Activated CD4-positive, alpha-beta T cell treated with anti-CD3 and anti-CD28 coated beads, Interleukin-2, amount 10 ng/mL, durations not matched to agents 24 days and 14 days (primary cell): Measurements from ENCODE around the gene PP2D1. TPM values are rescaled to one million over a fixed set of nuclear protein-coding genes. Genes with fewer than 3 reads are reported as not detected.
"Not testable (repeated sequence)": the region's sequence is repeated elsewhere in the genome, so short reads cannot be mapped to it uniquely, and the experiment has no call there.

Experiments
- DNase-seq: peaks from one replicate; pipeline ENCODE4 v3.0.0; 2022
- H3K27ac Mint-ChIP-seq: one replicate; pipeline ENCODE4 v1.8.0; 2022; ENCODE audit warnings: mild to moderate bottlenecking, mixed read lengths
- H3K27me3 Mint-ChIP-seq: one replicate; pipeline ENCODE4 v1.8.0; 2022; ENCODE audit warnings: mixed read lengths
- H3K36me3 Mint-ChIP-seq: one replicate; pipeline ENCODE4 v1.8.0; 2022; ENCODE audit warnings: low read depth, mild to moderate bottlenecking, mixed read lengths
- H3K4me1 Mint-ChIP-seq: one replicate; pipeline ENCODE4 v1.8.0; 2021; ENCODE audit warnings: mixed read lengths
- H3K4me3 Mint-ChIP-seq: one replicate; pipeline ENCODE4 v1.8.0; 2022; ENCODE audit warnings: mild to moderate bottlenecking, moderate library complexity, mixed read lengths
- H3K9me3 Mint-ChIP-seq: one replicate; pipeline ENCODE4 v1.8.0; 2021; ENCODE audit warnings: mixed read lengths
- intact Hi-C: fragments of 100-400 bp; cut with micrococcal nuclease; formaldehyde crosslinking; loops from one replicate; pipeline ENCODE4 v1.15.1; 2023
- total RNA-seq: library from RNA; stranded (reverse); gene quantifications from 2 replicates; pipeline ENCODE4 v1.2.3, GENCODE V29; 2022

PP2D1 gene
- total RNA-seq, 1 donor from 2014 or later: not detected

- DNase-seq: no peak
- Mint-ChIP-seq H3K36me3 (peaks cover 19% of the 10 kb centered on the region), H3K4me1 (peaks cover 56% of the 10 kb centered on the region), H3K4me3 (no peak overlapping the region), H3K27me3 (no peaks in the 10 kb centered on the region), H3K9me3 (no peaks in the 10 kb centered on the region), H3K27ac (no peak overlapping the region)
- intact Hi-C loops: no loop called here
Observed at GRCh38 chr3:20046556-20046955, 34.5 kb upstream of the PP2D1 start.

DNA sequence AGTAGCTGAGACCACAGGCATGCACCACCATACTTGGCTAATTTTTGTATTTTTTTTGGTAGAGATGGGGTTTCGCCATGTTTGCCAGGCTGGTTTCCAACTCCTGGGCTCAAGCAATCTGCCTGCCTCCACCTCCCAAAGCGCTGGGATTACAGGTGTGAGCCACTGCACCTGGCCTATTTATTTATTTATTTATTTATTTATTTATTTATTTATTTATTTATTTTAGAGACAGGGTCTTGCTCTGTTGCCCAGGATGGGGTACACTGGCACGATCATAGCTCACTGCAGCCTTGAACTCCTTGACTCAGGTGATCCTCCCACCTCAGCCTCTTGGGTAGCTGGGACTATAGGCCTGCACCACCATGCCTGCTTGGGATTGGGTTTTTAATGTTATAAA, 33.1 kb upstream of the PP2D1 start:
- Mint-ChIP-seq H3K36me3 (peaks cover 14% of the 10 kb centered on the region), H3K4me1 (peaks cover 50% of the 10 kb centered on the region)
- intact Hi-C loops, H3K4me3 Mint-ChIP-seq, H3K27ac Mint-ChIP-seq, H3K27me3 Mint-ChIP-seq, DNase-seq, H3K9me3 Mint-ChIP-seq: not testable (repeated sequence)

DNA sequence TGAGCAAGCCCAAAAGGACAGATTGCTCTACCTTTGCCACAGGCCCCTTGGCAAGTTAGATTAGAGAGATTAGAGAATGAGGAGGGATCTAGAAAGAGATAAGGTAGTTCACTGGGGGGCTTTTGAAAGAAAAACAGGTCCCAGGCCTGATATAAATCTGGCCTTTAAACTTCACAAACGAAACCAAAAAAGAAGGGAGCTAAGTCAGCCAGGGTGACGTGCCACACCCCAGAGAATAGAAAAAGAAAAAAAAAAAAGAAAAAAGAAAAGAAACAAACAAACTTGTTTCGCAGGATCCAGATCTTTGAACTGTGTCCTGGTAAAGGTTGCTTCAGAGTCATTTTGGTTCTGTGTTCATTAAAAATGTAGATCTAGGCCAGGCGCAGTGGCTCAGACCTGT, 31.8 kb upstream of the PP2D1 start:
- intact Hi-C loops: no loop called here
- Mint-ChIP-seq H3K4me1 (peaks cover 45% of the 10 kb centered on the region), H3K27ac (peak overlapping the region; percentile 88), H3K36me3 (peaks cover 9% of the 10 kb centered on the region), H3K4me3 (peak overlapping the region; percentile 96), H3K9me3 (no peaks in the 10 kb centered on the region), H3K27me3 (no peaks in the 10 kb centered on the region)
- DNase-seq: peak; percentile 71

- Mint-ChIP-seq H3K27ac (peak overlapping the region; percentile 88), H3K27me3 (no peaks in the 10 kb centered on the region), H3K9me3 (no peaks in the 10 kb centered on the region), H3K36me3 (peaks cover 9% of the 10 kb centered on the region), H3K4me3 (peak overlapping the region; percentile 96), H3K4me1 (peaks cover 49% of the 10 kb centered on the region)
- DNase-seq: peak; percentile 87
- intact Hi-C loops: no loop called here
Observed at GRCh38 chr3:20043396-20043795, 31.3 kb upstream of the PP2D1 start.

DNA sequence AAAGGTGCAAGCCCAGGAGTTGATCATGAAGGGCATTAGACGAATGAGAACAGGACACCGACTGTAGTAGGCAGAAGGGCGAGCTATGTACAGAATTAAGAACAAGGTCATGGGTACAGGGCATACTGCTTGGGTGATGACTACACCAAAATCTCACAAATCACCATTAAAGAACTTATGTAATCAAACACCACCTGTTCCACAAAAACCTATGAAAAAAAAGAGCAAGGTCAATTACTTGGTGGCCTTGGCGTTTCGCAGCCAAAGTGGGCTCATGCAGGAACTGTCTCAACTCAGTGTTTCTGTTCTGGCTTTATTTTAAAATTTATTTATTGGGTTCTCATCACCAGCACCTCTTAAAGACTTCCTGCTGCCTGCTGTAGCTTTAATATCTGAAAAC, 30.3 kb upstream of the PP2D1 start:
- Mint-ChIP-seq H3K4me1 (peaks cover 51% of the 10 kb centered on the region), H3K27ac (peak overlapping the region; percentile 98), H3K36me3 (peaks cover 3% of the 10 kb centered on the region), H3K27me3 (no peaks in the 10 kb centered on the region), H3K9me3 (no peaks in the 10 kb centered on the region), H3K4me3 (peak overlapping the region; percentile 96)
- intact Hi-C loops: no loop called here
- DNase-seq: no peak

GRCh38 chr3:20041197-20041780, 29.2 kb upstream of the PP2D1 start:
- intact Hi-C loops: loop anchor here (1.0 kb wide), 4 partner anchors 13 to 145 kb away; partner anchors contain the start of gene SGO1
- Mint-ChIP-seq H3K36me3 (peaks cover 3% of the 10 kb centered on the region), H3K9me3 (no peaks in the 10 kb centered on the region), H3K4me3 (peak overlapping the region; percentile 96), H3K27me3 (no peaks in the 10 kb centered on the region), H3K27ac (peak overlapping the region; percentile 98), H3K4me1 (peaks cover 52% of the 10 kb centered on the region)
- peak; percentile 93 for DNase-seq

GRCh38 chr3:20040548-20041196, 28.6 kb upstream of the PP2D1 start:
- peaks cover 3% of the 10 kb centered on the region for H3K36me3 Mint-ChIP-seq
- intact Hi-C loops: loop anchor here (1.0 kb wide), 5 partner anchors 14 to 146 kb away; partner anchors contain the start of genes RAB5A and SGO1
- no peaks in the 10 kb centered on the region for H3K27me3 Mint-ChIP-seq
- H3K9me3 Mint-ChIP-seq: no peaks in the 10 kb centered on the region
- DNase-seq: peak; percentile 90
- H3K27ac Mint-ChIP-seq: peak overlapping the region; percentile 98
- H3K4me1 Mint-ChIP-seq: peaks cover 51% of the 10 kb centered on the region
- peak overlapping the region; percentile 96 for H3K4me3 Mint-ChIP-seq

DNA sequence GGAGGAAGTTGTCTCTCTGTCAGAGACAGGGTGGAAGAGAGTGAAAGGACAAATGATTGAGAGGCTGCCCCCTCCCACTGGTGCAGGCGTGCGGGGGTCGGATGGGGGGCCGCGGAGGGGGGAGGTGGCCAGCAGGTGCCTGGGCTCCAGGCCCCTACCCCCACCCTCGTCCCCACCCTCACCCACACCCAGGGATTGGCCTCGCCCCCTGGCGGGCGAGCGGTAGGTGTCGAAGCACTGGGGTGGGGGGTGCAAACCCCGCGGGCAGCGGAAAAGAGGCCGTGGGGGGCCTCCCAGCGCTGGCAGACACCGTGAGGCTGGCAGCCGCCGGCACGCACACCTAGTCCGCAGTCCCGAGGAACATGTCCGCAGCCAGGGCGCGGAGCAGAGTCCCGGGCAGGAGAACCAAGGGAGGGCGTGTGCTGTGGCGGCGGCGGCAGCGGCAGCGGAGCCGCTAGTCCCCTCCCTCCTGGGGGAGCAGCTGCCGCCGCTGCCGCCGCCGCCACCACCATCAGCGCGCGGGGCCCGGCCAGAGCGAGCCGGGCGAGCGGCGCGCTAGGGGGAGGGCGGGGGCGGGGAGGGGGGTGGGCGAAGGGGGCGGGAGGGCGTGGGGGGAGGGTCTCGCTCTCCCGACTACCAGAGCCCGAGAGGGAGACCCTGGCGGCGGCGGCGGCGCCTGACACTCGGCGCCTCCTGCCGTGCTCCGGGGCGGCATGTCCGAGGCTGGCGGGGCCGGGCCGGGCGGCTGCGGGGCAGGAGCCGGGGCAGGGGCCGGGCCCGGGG, 27.9 kb upstream of the PP2D1 start, which contains the start of gene KAT2B:
KAT2B (plus strand) TSS at position 682 of the 783 bp plus-strand sequence; CDS start at position 714, 32 bp downstream.
- H3K36me3 Mint-ChIP-seq: peaks cover 3% of the 10 kb centered on the region
- H3K27ac Mint-ChIP-seq: peak within 1 kb of the TSS; percentile 98
- peak; percentile 94 for DNase-seq
- H3K4me1 Mint-ChIP-seq: peaks cover 49% of the 10 kb centered on the region
- no peaks in the 10 kb centered on the region for H3K27me3 Mint-ChIP-seq
- no peaks in the 10 kb centered on the region for H3K9me3 Mint-ChIP-seq
- H3K4me3 Mint-ChIP-seq: peak within 1 kb of the TSS; percentile 96
- intact Hi-C loops: loop anchor here (1.0 to 2.0 kb wide), 2 partner anchors 93 to 155 kb away; partner anchors contain the start of gene RAB5A

DNA sequence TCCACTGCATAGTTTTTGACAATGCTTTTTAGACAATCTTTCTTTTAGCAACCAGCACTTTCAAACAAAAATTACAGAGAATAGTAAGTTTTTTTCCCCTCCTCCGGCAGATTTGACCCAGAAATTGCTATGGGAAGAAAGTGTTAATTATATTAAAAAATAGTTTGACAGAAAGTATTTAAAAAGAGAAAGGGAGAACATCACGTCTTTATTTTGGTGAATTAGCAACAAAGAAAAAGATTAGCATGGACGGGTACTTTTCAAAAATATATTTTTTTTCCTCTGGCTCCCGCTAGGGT, 27.4 kb upstream of the PP2D1 start:
- H3K4me1 Mint-ChIP-seq: peaks cover 46% of the 10 kb centered on the region
- H3K27ac Mint-ChIP-seq: peak overlapping the region; percentile 96
- H3K4me3 Mint-ChIP-seq: peak overlapping the region; percentile 84
- no peak for DNase-seq
- H3K9me3 Mint-ChIP-seq: no peaks in the 10 kb centered on the region
- H3K27me3 Mint-ChIP-seq: no peaks in the 10 kb centered on the region
- intact Hi-C loops: loop anchor here (2.0 kb wide), 1 partner anchor 155 kb away; no protein-coding TSS in a partner anchor
- peaks cover 3% of the 10 kb centered on the region for H3K36me3 Mint-ChIP-seq

GRCh38 chr3:20038699-20039465, 26.8 kb upstream of the PP2D1 start:
- Mint-ChIP-seq H3K4me1 (peaks cover 41% of the 10 kb centered on the region), H3K27me3 (no peaks in the 10 kb centered on the region), H3K27ac (peak overlapping the region; percentile 96), H3K36me3 (peaks cover 3% of the 10 kb centered on the region), H3K4me3 (peak overlapping the region; percentile 84), H3K9me3 (no peaks in the 10 kb centered on the region)
- intact Hi-C loops: loop anchor here (2.0 kb wide), 1 partner anchor 154 kb away; no protein-coding TSS in a partner anchor
- no peak for DNase-seq

- no peak for DNase-seq
- H3K27me3 Mint-ChIP-seq: no peaks in the 10 kb centered on the region
- no peaks in the 10 kb centered on the region for H3K9me3 Mint-ChIP-seq
- no peak overlapping the region for H3K4me3 Mint-ChIP-seq
- no peak overlapping the region for H3K27ac Mint-ChIP-seq
- H3K36me3 Mint-ChIP-seq: no peaks in the 10 kb centered on the region
- intact Hi-C loops: no loop called here
- H3K4me1 Mint-ChIP-seq: peaks cover 29% of the 10 kb centered on the region
Observed at GRCh38 chr3:20037255-20037996, 25.4 kb upstream of the PP2D1 start.

DNA sequence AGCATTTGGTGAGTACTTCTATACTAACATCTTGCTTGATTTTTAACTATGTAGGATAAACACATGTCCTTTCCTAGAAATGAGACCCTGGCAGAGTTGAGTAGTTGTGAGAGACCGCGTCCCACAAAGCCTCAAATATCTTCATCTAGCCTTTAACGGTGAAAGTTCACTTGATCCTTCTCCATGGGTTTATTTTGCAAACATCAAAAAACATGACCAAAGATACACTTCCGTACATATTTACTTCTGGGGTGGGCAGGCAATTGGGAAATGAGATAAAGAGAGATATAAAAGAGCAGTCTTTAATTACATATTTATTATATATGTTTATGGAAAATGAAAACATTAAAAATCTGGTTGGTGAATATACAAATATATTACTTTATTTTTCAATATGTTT, 23.0 kb upstream of the PP2D1 start:
- H3K4me3 Mint-ChIP-seq: no peak overlapping the region
- no peaks in the 10 kb centered on the region for H3K36me3 Mint-ChIP-seq

GRCh38 chr3:20031939-20032338, 19.9 kb upstream of the PP2D1 start:
- H3K4me3 Mint-ChIP-seq, H3K27ac Mint-ChIP-seq, intact Hi-C loops, H3K27me3 Mint-ChIP-seq, H3K36me3 Mint-ChIP-seq, H3K4me1 Mint-ChIP-seq, DNase-seq, H3K9me3 Mint-ChIP-seq: not testable (repeated sequence)

More for the DNA sequence above, 23.0 kb upstream of the PP2D1 start:
- Mint-ChIP-seq H3K9me3 (no peaks in the 10 kb centered on the region), H3K4me1 (peaks cover 17% of the 10 kb centered on the region), H3K27me3 (no peaks in the 10 kb centered on the region), H3K27ac (no peak overlapping the region)
- DNase-seq: no peak
- intact Hi-C loops: no loop called here
